Right cardiac atrium (tissue), 5 donors: ENCODE results near the gene BAAT. TPM values are rescaled to one million over a fixed set of nuclear protein-coding genes. Genes with fewer than 3 reads are reported as not detected.
"Not testable (repeated sequence)": the region's sequence is repeated elsewhere in the genome, so short reads cannot be mapped to it uniquely, and the experiment has no call there.

Experiments
- ATAC-seq, 2 donors: fragments of 200-7000 bp; cut with Tn5 transposase; one replicate each; pipeline versions ENCODE4 v1.8.0 to v1.9.1; 2020; ENCODE audit warnings: moderate library complexity in 2 of 2, mild to moderate bottlenecking in 1 of 2
- DNase-seq, 3 donors: peaks; one replicate each; pipeline ENCODE4 v3.0.0-alpha.2; 2020
- H3K27ac ChIP-seq: one replicate; pipeline ENCODE4 v1.5.1; 2013; ENCODE audit warnings: mild to moderate bottlenecking, low read length, control low read depth, moderate library complexity
- H3K27me3 ChIP-seq: one replicate; pipeline ENCODE4 v1.6.1; 2013; ENCODE audit not compliant: control insufficient read depth, insufficient read depth
- H3K4me1 ChIP-seq: one replicate; pipeline ENCODE4 v1.6.1; 2013; ENCODE audit warnings: low read length; ENCODE audit not compliant: control insufficient read depth, insufficient read depth
- H3K4me3 ChIP-seq: one replicate; pipeline ENCODE4 v1.5.1; 2013; ENCODE audit warnings: low read length, control low read depth
- H3K9me3 ChIP-seq: one replicate; pipeline ENCODE4 v1.6.1; 2013; ENCODE audit warnings: low read length; ENCODE audit not compliant: control insufficient read depth
- WGBS: extraction: QIAGEN DNeasy Blood & Tissue Kit; methylation state at CpG from one replicate; pipeline ENCODE4 v1.1.7; 2013; 5-methylcytosine and 5-hydroxymethylcytosine counted together
- intact Hi-C, 4 donors: fragments of 100-400 bp; cut with DNase I; formaldehyde crosslinking; loops; one replicate each; pipeline versions ENCODE4 v1.11.0 to v1.14.0; 2022 to 2023
- polyA plus RNA-seq: library from polyadenylated mRNA; stranded (reverse); fragments of 200-250 nt; gene quantifications from one replicate; pipeline ENCODE4 v1.2.3, GENCODE V29; 2013
- total RNA-seq, 4 donors: library from RNA; stranded (reverse); fragmentation: NEBNext Ultra II Directional; extraction: Animal tissue kit (Norgen Biotek cat#: 25700); gene quantifications; one replicate each; pipeline ENCODE4 v1.2.1, GENCODE V29; 2021
- donor health status: healthy with polysubstance abuse.
- donor health status: DM: no; HTN: yes; CAD: no.
- donor health status: DM: no; HTN: no; CAD: no.
- donor health status: DM: no; HTN: yes; CAD: no; lungs with severe emphysema.
- donor health status: DM: yes; HTN: yes; CAD: no.

Gene BAAT
- total and polyA plus RNA-seq, 5 donors: 0.08 to 0.24 (median 0.13) TPM; not detected in 1

- no peak overlapping the region for H3K4me3 ChIP-seq
- H3K9me3 ChIP-seq: no peaks in the 10 kb centered on the region
- WGBS: 61% methylated on average over 25 of the region's 25 CpGs
- no peaks in the 10 kb centered on the region for H3K27me3 ChIP-seq
- no peaks in the 10 kb centered on the region for H3K4me1 ChIP-seq
- DNase-seq (no peak), ATAC-seq (no peak)
- no peak overlapping the region for H3K27ac ChIP-seq
- intact Hi-C loops: no loop called here
These were observed 50.7 kb downstream of the BAAT start for GRCh38 chr9:101333926-101334702.

- WGBS: 81% methylated on average over 4 of the region's 4 CpGs
- H3K4me3 ChIP-seq: no peak overlapping the region
- ATAC-seq (no peak), DNase-seq (no peak)
- intact Hi-C loops: no loop called here
- no peaks in the 10 kb centered on the region for H3K27me3 ChIP-seq
- H3K27ac ChIP-seq: no peak overlapping the region
- no peaks in the 10 kb centered on the region for H3K9me3 ChIP-seq
- H3K4me1 ChIP-seq: no peaks in the 10 kb centered on the region
These were observed 51.3 kb downstream of the BAAT start for GRCh38 chr9:101333490-101333889.

GRCh38 chr9:101332362-101332761 is 52.4 kb downstream of the BAAT start:
- 96% methylated on average over 1 of the region's 1 CpG for WGBS
- Histone ChIP-seq H3K9me3 (no peaks in the 10 kb centered on the region), H3K27me3 (no peaks in the 10 kb centered on the region), H3K4me1 (no peaks in the 10 kb centered on the region), H3K4me3 (no peak overlapping the region), H3K27ac (no peak overlapping the region)
- DNase-seq (no peak), ATAC-seq (no peak)
- intact Hi-C loops: no loop called here

GRCh38 chr9:101327422-101327909 is 57.3 kb downstream of the BAAT start:
- intact Hi-C loops, H3K9me3 ChIP-seq, DNase-seq, H3K4me1 ChIP-seq, ATAC-seq, H3K27ac ChIP-seq, H3K4me3 ChIP-seq, H3K27me3 ChIP-seq: not testable (repeated sequence)
- 77% methylated on average over 3 of the region's 3 CpGs for WGBS

GRCh38 chr9:101326501-101326900 is 58.3 kb downstream of the BAAT start:
- no peak overlapping the region for H3K27ac ChIP-seq
- 75% methylated on average over 1 of the region's 1 CpG for WGBS
- no peaks in the 10 kb centered on the region for H3K4me1 ChIP-seq
- ATAC-seq: no peak
- no peaks in the 10 kb centered on the region for H3K27me3 ChIP-seq
- H3K9me3 ChIP-seq: no peaks in the 10 kb centered on the region
- H3K4me3 ChIP-seq: no peak overlapping the region
- intact Hi-C loops: no loop called here
- DNase-seq: no peak

GRCh38 chr9:101326035-101326434 is 58.8 kb downstream of the BAAT start:
- no peak overlapping the region for H3K4me3 ChIP-seq
- intact Hi-C loops: no loop called here
- ATAC-seq (no peak), DNase-seq (no peak)
- no peaks in the 10 kb centered on the region for H3K27me3 ChIP-seq
- no peak overlapping the region for H3K27ac ChIP-seq
- H3K9me3 ChIP-seq: no peaks in the 10 kb centered on the region
- no peaks in the 10 kb centered on the region for H3K4me1 ChIP-seq
- 37% methylated on average over 1 of the region's 1 CpG for WGBS

GRCh38 chr9:101325053-101325452 is 59.8 kb downstream of the BAAT start:
- no peaks in the 10 kb centered on the region for H3K9me3 ChIP-seq
- H3K4me3 ChIP-seq: no peak overlapping the region
- no peak for DNase-seq
- no peaks in the 10 kb centered on the region for H3K4me1 ChIP-seq
- no peaks in the 10 kb centered on the region for H3K27me3 ChIP-seq
- intact Hi-C loops: no loop called here
- H3K27ac ChIP-seq: no peak overlapping the region
- ATAC-seq: no peak
- 65% methylated on average over 2 of the region's 2 CpGs for WGBS

- intact Hi-C loops: no loop called here
- no peak for ATAC-seq
- no peaks in the 10 kb centered on the region for H3K9me3 ChIP-seq
- H3K27ac ChIP-seq: no peak overlapping the region
- no peak for DNase-seq
- 83% methylated on average over 3 of the region's 3 CpGs for WGBS
- no peak overlapping the region for H3K4me3 ChIP-seq
- no peaks in the 10 kb centered on the region for H3K27me3 ChIP-seq
- H3K4me1 ChIP-seq: no peaks in the 10 kb centered on the region
These were observed 60.5 kb downstream of the BAAT start for GRCh38 chr9:101324245-101324804.

- ATAC-seq: no peak
- no peak overlapping the region for H3K27ac ChIP-seq
These were observed 61.7 kb downstream of the BAAT start for GRCh38 chr9:101323129-101323528.

GRCh38 chr9:101317735-101318134 is 67.1 kb downstream of the BAAT start:
- H3K4me1 ChIP-seq: no peaks in the 10 kb centered on the region
- no peaks in the 10 kb centered on the region for H3K9me3 ChIP-seq
- intact Hi-C loops: loop anchor here in 2 of 4 donors (10.0 kb wide), 1 partner anchor 603 kb away; no protein-coding TSS in a partner anchor

More at GRCh38 chr9:101323129-101323528, 61.7 kb downstream of the BAAT start:
- no peak for DNase-seq
- 81% methylated on average over 3 of the region's 3 CpGs for WGBS
- Histone ChIP-seq H3K9me3 (no peaks in the 10 kb centered on the region), H3K4me1 (no peaks in the 10 kb centered on the region), H3K27me3 (no peaks in the 10 kb centered on the region), H3K4me3 (no peak overlapping the region)
- intact Hi-C loops: no loop called here

GRCh38 chr9:101315112-101315450 is 69.7 kb downstream of the BAAT start:
- intact Hi-C loops: loop anchor here in 2 of 4 donors (10.0 kb wide), 1 partner anchor 600 kb away; no protein-coding TSS in a partner anchor
- no peak overlapping the region for H3K27ac ChIP-seq
- no peaks in the 10 kb centered on the region for H3K4me1 ChIP-seq
- WGBS: 77% methylated on average over 2 of the region's 2 CpGs
- no peak for DNase-seq
- no peak for ATAC-seq
- no peaks in the 10 kb centered on the region for H3K27me3 ChIP-seq
- H3K4me3 ChIP-seq: no peak overlapping the region
- H3K9me3 ChIP-seq: no peaks in the 10 kb centered on the region

More at GRCh38 chr9:101317735-101318134, 67.1 kb downstream of the BAAT start:
- ATAC-seq: no peak
- Histone ChIP-seq H3K27ac (no peak overlapping the region), H3K4me3 (no peak overlapping the region), H3K27me3 (no peaks in the 10 kb centered on the region)
- no peak for DNase-seq
